Peyer's patch (tissue), 4 donors: ENCODE data around the gene MUC3A. TPM values are rescaled to one million over a fixed set of nuclear protein-coding genes. Genes with fewer than 3 reads are reported as not detected.
A peak's percentile ranks its signal among the peaks of the same experiment; 100 is the strongest.

Experiments
- DNase-seq, 3 donors: peaks; one replicate each; pipeline ENCODE4 v3.0.0-alpha.2; 2017 to 2019
- H3K27ac ChIP-seq, 4 donors: fragments of 200-600 bp; sonication (generic); one replicate each; pipeline ENCODE4 v1.5.1; 2016 to 2019
- H3K27me3 ChIP-seq, 2 donors: fragments of 200-600 bp; sonication (generic); one replicate each; pipeline ENCODE4 v1.5.1; 2019
- H3K36me3 ChIP-seq, 3 donors: fragments of 200-600 bp; sonication (generic); one replicate each; pipeline ENCODE4 v1.5.1; 2016 to 2019
- H3K4me1 ChIP-seq, 4 donors: fragments of 200-600 bp; sonication (generic); one replicate each; pipeline ENCODE4 v1.5.1; 2016 to 2019
- H3K4me3 ChIP-seq, 4 donors: fragments of 200-600 bp; sonication (generic); 1 replicate in 3 of 4; 2 replicates in 1 of 4; pipeline ENCODE4 v1.5.1; 2016 to 2019; ENCODE audit warnings: mild to moderate bottlenecking in 1 of 4
- H3K9me3 ChIP-seq, 4 donors: fragments of 200-600 bp; sonication (generic); one replicate each; pipeline ENCODE4 v1.5.1; 2016 to 2019; ENCODE audit warnings: mild to moderate bottlenecking in 1 of 4
- CTCF ChIP-seq, 6 experiments: fragments of 450-650 bp in 4 of 6; fragments of 200-600 bp in 2 of 6; sonication (generic) in 1 of 6; IDR thresholded peaks; one replicate each; pipeline ENCODE4 v1.5.1; 2017 to 2019; ENCODE audit warnings: antibody characterized with exemption in 6 of 6, mild to moderate bottlenecking in 3 of 6, moderate library complexity in 1 of 6
- POLR2A ChIP-seq, 2 donors: fragments of 450-650 bp; IDR thresholded peaks; one replicate each; pipeline ENCODE4 v1.5.1; 2017; ENCODE audit warnings: antibody characterized with exemption in 2 of 2, mild to moderate bottlenecking in 2 of 2, moderate library complexity in 2 of 2
- total RNA-seq, 4 donors: library from RNA; depleted of rRNA; stranded (reverse); fragments of >200 nt; gene quantifications; one replicate each; pipeline ENCODE4 v1.1.0, GENCODE V29; 2016

Gene MUC3A
- total RNA-seq, 4 donors from 2014 or later, result 85.8 to 694 (median 395) TPM

GRCh38 chr7:100965045-100965722 is 15.8 kb downstream of the MUC3A start:
- Histone ChIP-seq H3K27me3 (peaks cover 0 to 28% of the 10 kb centered on the region in 2 donors), H3K27ac (peak overlapping the region in 2 of 4 donors; percentile 3 to 85), H3K4me3 (peak overlapping the region in 2 of 4 donors; percentile 46 to 62), H3K9me3 (no peaks in the 10 kb centered on the region), H3K36me3 (peaks cover 0 to 24% (median 0%) of the 10 kb centered on the region in 3 donors), H3K4me1 (peaks cover 0 to 33% (median 8%) of the 10 kb centered on the region in 4 donors)
- TF ChIP-seq POLR2A (IDR thresholded peaks at IDR 0.05) (no peak), CTCF (IDR thresholded peaks at IDR 0.05) (no peak)
- DNase-seq, result no peak

- TF ChIP-seq POLR2A (IDR thresholded peaks at IDR 0.05) (peak in 1 of 2 donors; percentile 9), CTCF (IDR thresholded peaks at IDR 0.05) (peak; percentile 20 to 98 (median 80))
- Histone ChIP-seq H3K4me3 (peak overlapping the region; percentile 26 to 62 (median 37)), H3K36me3 (peaks cover 0 to 17% (median 0%) of the 10 kb centered on the region in 3 donors), H3K4me1 (peaks cover 0 to 33% (median 8%) of the 10 kb centered on the region in 4 donors), H3K27ac (peak overlapping the region; percentile 11 to 85 (median 72)), H3K9me3 (no peaks in the 10 kb centered on the region), H3K27me3 (peaks cover 0 to 28% of the 10 kb centered on the region in 2 donors)
- DNase-seq, result peak; percentile 30 to 99 (median 87)
Measured at GRCh38 chr7:100965723-100966541, 16.6 kb downstream of the MUC3A start.

- DNase-seq, result peak in 1 of 3 donors; percentile 70
- peak overlapping the region; percentile 11 to 85 (median 72) for H3K27ac ChIP-seq
- no peaks in the 10 kb centered on the region for H3K9me3 ChIP-seq
- peaks cover 0 to 14% (median 0%) of the 10 kb centered on the region in 3 donors for H3K36me3 ChIP-seq
- H3K4me3 ChIP-seq, result peak overlapping the region; percentile 26 to 62 (median 37)
- peaks cover 0 to 33% (median 8%) of the 10 kb centered on the region in 4 donors for H3K4me1 ChIP-seq
- TF ChIP-seq CTCF (IDR thresholded peaks at IDR 0.05) (no peak), POLR2A (IDR thresholded peaks at IDR 0.05) (no peak)
- peaks cover 0 to 28% of the 10 kb centered on the region in 2 donors for H3K27me3 ChIP-seq
Measured at GRCh38 chr7:100966542-100967291, 17.4 kb downstream of the MUC3A start.

GRCh38 chr7:100967292-100967863 is 18.0 kb downstream of the MUC3A start:
- DNase-seq, result peak in 1 of 3 donors; percentile 60
- Histone ChIP-seq H3K9me3 (no peaks in the 10 kb centered on the region), H3K4me1 (peaks cover 0 to 33% (median 8%) of the 10 kb centered on the region in 4 donors), H3K36me3 (peaks cover 0 to 14% (median 0%) of the 10 kb centered on the region in 3 donors), H3K27me3 (peaks cover 0 to 28% of the 10 kb centered on the region in 2 donors), H3K27ac (peak overlapping the region in 3 of 4 donors; percentile 70 to 85 (median 73)), H3K4me3 (peak overlapping the region in 3 of 4 donors; percentile 28 to 62 (median 46))
- TF ChIP-seq POLR2A (IDR thresholded peaks at IDR 0.05) (no peak), CTCF (IDR thresholded peaks at IDR 0.05) (no peak)

- no peak for TF ChIP-seq CTCF (IDR thresholded peaks at IDR 0.05)
- TF ChIP-seq POLR2A (IDR thresholded peaks at IDR 0.05), result no peak
- H3K36me3 ChIP-seq, result peaks cover 0 to 14% (median 0%) of the 10 kb centered on the region in 3 donors
- H3K4me1 ChIP-seq, result peaks cover 0 to 33% (median 8%) of the 10 kb centered on the region in 4 donors
- peak overlapping the region in 2 of 4 donors; percentile 5 to 85 for H3K27ac ChIP-seq
- peak overlapping the region in 1 of 4 donors; percentile 46 for H3K4me3 ChIP-seq
- peaks cover 0 to 28% of the 10 kb centered on the region in 2 donors for H3K27me3 ChIP-seq
- DNase-seq, result no peak
- H3K9me3 ChIP-seq, result no peaks in the 10 kb centered on the region
Measured at GRCh38 chr7:100968031-100968430, 18.7 kb downstream of the MUC3A start.
